Left ventricle myocardium inferior (tissue), 1 donor: ENCODE measurements around the gene SGMS2. TPM values are rescaled to one million over a fixed set of nuclear protein-coding genes. Genes with fewer than 3 reads are reported as not detected.

Experiments used
- DNase-seq: peaks from one replicate; pipeline ENCODE4 v3.0.0-alpha.2; 2020
- H3K27ac ChIP-seq: fragments of 200-600 bp; replicated peaks from 2 replicates; pipeline ENCODE4 v1.8.0; 2021
- H3K27me3 ChIP-seq: fragments of 200-600 bp; 2 replicates; pipeline ENCODE4 v1.8.0; 2021; ENCODE audit warnings: low read depth
- H3K36me3 ChIP-seq: fragments of 200-600 bp; 2 replicates; pipeline ENCODE4 v1.8.0; 2021
- H3K4me1 ChIP-seq: fragments of 200-600 bp; 2 replicates; pipeline ENCODE4 v1.8.0; 2021
- H3K4me3 ChIP-seq: fragments of 200-600 bp; 2 replicates; pipeline ENCODE4 v1.8.0; 2021; ENCODE audit warnings: mild to moderate bottlenecking, moderate library complexity
- H3K9me3 ChIP-seq: fragments of 200-600 bp; replicated peaks from 2 replicates; pipeline ENCODE4 v1.8.0; 2021
- intact Hi-C: fragments of 100-400 bp; cut with micrococcal nuclease; formaldehyde crosslinking; loops from one replicate; pipeline ENCODE4 v1.11.0; 2022
- total RNA-seq: library from RNA; stranded (reverse); fragmentation: NEBNext Ultra II Directional; extraction: Animal tissue kit (Norgen Biotek cat#: 25700); gene quantifications from one replicate; pipeline ENCODE4 v1.2.1, GENCODE V29; 2021
- TF ChIP-seq, protein P1 (sequence below): fragments of 200-600 bp; IDR thresholded peaks from 2 replicates; pipeline ENCODE4 v1.8.0; 2021; ENCODE audit warnings: antibody characterized with exemption, mild to moderate bottlenecking, borderline replicate concordance
- donor health status: DM: no; HTN: yes; CAD: no; lungs with severe emphysema.

SGMS2 gene
- total RNA-seq, 1 donor from 2014 or later, result 21.4 TPM

DNA sequence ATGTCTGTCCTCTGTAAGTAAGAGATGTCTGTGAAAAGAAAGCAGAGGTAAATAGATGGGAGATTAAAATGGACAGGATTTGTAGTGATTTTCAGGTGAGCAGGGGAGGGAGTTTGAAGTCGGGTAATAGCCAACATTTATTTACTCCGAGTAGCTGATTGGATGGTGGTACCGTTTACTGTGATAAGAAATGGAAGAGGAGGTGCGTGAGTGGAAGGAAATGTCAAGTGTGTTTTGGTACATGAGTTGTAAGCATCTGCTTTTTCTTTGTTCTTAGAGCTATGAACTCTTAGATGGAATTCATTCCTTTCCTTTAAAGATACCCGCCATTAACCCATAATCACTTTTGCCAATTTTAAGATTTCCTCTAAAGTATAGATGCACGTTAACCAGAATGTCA, 45.5 kb downstream of the SGMS2 start:
- Histone ChIP-seq H3K27ac (peak overlapping the region; percentile 20), H3K4me1 (peaks cover 31% of the 10 kb centered on the region)
- TF ChIP-seq, protein P1, sequence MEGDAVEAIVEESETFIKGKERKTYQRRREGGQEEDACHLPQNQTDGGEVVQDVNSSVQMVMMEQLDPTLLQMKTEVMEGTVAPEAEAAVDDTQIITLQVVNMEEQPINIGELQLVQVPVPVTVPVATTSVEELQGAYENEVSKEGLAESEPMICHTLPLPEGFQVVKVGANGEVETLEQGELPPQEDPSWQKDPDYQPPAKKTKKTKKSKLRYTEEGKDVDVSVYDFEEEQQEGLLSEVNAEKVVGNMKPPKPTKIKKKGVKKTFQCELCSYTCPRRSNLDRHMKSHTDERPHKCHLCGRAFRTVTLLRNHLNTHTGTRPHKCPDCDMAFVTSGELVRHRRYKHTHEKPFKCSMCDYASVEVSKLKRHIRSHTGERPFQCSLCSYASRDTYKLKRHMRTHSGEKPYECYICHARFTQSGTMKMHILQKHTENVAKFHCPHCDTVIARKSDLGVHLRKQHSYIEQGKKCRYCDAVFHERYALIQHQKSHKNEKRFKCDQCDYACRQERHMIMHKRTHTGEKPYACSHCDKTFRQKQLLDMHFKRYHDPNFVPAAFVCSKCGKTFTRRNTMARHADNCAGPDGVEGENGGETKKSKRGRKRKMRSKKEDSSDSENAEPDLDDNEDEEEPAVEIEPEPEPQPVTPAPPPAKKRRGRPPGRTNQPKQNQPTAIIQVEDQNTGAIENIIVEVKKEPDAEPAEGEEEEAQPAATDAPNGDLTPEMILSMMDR, result no peak

DNA sequence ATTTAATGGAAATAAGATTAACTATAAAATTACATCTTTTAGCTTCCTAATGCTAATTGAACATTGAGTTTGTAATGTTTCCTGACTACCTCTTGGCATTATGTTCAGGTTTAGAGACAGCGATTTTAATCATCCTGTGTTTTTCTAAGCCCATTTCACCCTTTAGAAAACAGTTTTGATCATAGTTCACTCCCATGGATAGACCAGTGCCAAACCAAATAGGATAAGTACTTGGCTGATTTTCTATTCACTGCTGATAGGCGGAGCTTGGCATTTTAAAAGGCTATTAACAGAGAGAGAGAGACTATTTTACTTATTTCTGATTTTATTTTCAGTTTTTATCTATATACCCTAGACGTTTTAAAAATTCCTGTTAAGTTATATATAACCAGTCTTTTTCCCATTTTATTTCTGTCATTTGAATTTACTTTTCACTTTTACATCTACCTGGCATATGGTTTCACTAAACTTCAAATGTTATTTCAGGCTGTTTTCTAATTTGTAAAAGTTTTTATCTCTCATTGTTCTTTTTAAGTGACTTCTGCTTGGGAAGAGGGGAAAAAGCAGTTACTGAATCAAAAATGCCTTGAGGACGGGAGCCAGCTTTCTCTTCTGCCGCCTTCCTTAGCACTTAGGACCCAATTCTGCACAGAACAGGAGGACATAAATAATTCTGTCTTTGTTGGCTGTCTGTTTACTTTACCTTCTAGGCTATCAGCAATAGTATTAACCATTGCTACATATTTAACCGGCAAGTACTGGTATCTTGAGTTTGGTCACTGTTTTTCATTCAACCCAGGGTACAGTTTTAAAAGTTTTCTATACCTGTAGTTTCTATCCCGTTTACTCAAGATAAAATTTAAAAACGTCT, 46.4 kb downstream of the SGMS2 start:
- Histone ChIP-seq H3K27ac (peak overlapping the region; percentile 20), H3K9me3 (no peaks in the 10 kb centered on the region), H3K36me3 (no peaks in the 10 kb centered on the region), H3K4me3 (peak overlapping the region; percentile 39), H3K27me3 (no peaks in the 10 kb centered on the region), H3K4me1 (peaks cover 31% of the 10 kb centered on the region)
- DNase-seq, result no peak
- TF ChIP-seq, protein P1, result no peak
- intact Hi-C loops, result no loop called here

More for the DNA sequence above, 45.5 kb downstream of the SGMS2 start:
- Histone ChIP-seq H3K9me3 (no peaks in the 10 kb centered on the region), H3K27me3 (no peaks in the 10 kb centered on the region), H3K36me3 (no peaks in the 10 kb centered on the region), H3K4me3 (peak overlapping the region; percentile 12)
- no peak for DNase-seq
- intact Hi-C loops, result no loop called here

DNA sequence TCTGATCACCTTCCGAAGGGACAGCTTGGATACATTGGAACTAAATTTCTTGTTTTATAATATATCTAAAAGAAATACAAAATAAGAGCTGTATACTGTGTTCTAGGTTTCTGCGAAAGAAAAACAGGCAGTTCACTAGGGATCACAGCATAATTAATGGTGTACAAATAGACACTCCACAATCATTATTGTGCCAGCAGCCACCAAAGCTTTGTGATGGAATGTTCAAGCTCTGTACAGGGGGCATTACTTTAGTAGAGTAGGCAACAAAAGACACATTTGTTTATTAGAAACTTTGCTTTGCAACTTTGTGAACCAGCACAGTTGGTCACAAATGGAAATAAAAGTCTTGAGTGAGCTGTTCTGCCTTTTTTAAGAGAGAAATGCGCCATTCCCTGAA, 49.3 kb downstream of the SGMS2 start:
- Histone ChIP-seq H3K4me1 (peaks cover 30% of the 10 kb centered on the region), H3K4me3 (no peak overlapping the region), H3K27me3 (no peaks in the 10 kb centered on the region), H3K27ac (no peak overlapping the region), H3K9me3 (no peaks in the 10 kb centered on the region), H3K36me3 (no peaks in the 10 kb centered on the region)
- no peak for DNase-seq
- TF ChIP-seq, protein P1, result no peak
- intact Hi-C loops, result no loop called here

DNA sequence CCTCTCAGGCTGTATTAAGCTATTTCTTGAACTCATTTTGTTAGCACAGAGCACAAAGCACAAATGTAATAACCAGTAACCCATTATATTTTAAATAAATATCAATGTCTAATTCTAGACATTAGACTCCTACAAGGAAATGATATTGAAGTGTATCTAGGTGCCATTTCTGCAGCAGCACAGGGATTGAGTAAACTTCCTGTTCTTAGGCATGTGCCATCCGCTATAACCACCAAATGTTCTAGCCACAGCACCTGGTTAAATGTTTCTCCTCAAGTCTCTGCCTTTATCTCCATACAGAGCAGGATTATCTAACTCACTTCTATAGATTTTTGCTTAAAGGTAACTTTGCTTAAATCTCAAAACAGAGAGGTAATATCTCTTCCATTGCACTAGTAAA, 51.4 kb downstream of the SGMS2 start:
- H3K9me3 ChIP-seq, result no peaks in the 10 kb centered on the region
- TF ChIP-seq, protein P1, result no peak
- peaks cover 9% of the 10 kb centered on the region for H3K4me1 ChIP-seq
- no peaks in the 10 kb centered on the region for H3K36me3 ChIP-seq
- intact Hi-C loops, result no loop called here
- DNase-seq, result no peak
- no peak overlapping the region for H3K4me3 ChIP-seq
- no peaks in the 10 kb centered on the region for H3K27me3 ChIP-seq
- no peak overlapping the region for H3K27ac ChIP-seq

DNA sequence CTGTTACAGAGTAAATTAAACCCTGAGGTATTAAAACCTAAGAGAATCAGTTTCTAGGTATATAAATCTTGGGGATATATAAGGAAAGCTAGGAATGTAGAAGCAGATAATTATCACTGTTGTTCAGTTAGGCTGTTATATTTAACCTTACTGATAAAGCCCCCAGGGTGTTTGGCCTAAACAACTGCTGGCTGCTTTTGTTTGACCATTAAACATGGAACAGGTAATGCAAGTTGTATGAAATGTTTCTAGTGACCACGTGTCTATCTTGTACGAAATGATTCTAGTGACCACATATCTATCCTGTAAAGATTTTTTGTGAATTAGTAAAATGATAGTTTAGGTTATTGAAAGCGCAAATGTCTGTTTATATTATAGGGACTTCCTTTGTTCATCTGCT, 52.6 kb downstream of the SGMS2 start:
- Histone ChIP-seq H3K27ac (no peak overlapping the region), H3K27me3 (no peaks in the 10 kb centered on the region), H3K4me3 (no peak overlapping the region), H3K36me3 (no peaks in the 10 kb centered on the region), H3K4me1 (no peaks in the 10 kb centered on the region), H3K9me3 (no peaks in the 10 kb centered on the region)
- DNase-seq, result no peak
- intact Hi-C loops, result no loop called here
- TF ChIP-seq, protein P1, result no peak
